ENCODE results near the gene MCC.

GRCh38 chr5:113221294-113222176, 266.7 kb downstream of the MCC start:
- TF ChIP-seq CTCF (conservative IDR thresholded peaks at IDR 0.05) (no peak), ZFX (IDR thresholded peaks at IDR 0.05) (no peak)
